Ascending aorta (tissue), 2 donors: ENCODE results near the gene LCLAT1. TPM values are rescaled to one million over a fixed set of nuclear protein-coding genes. Genes with fewer than 3 reads are reported as not detected.

Experiments used
- DNase-seq, 2 donors: peaks; one replicate each; pipeline ENCODE4 v3.0.0-alpha.2; 2019; ENCODE audit warnings: low spot score in 2 of 2
- H3K27ac ChIP-seq, 2 donors: fragments of 200-600 bp; sonication (generic); one replicate each; pipeline ENCODE4 v1.5.1; 2016 to 2017; ENCODE audit warnings: mild to moderate bottlenecking in 1 of 2
- H3K27me3 ChIP-seq: fragments of 200-600 bp; sonication (generic); one replicate; pipeline ENCODE4 v1.5.1; 2017
- H3K36me3 ChIP-seq, 2 donors: fragments of 200-600 bp; sonication (generic); one replicate each; pipeline ENCODE4 v1.5.1; 2016
- H3K4me1 ChIP-seq, 2 donors: fragments of 200-600 bp; sonication (generic); one replicate each; pipeline ENCODE4 v1.5.1; 2016 to 2017; ENCODE audit warnings: mild to moderate bottlenecking in 1 of 2
- H3K4me3 ChIP-seq, 2 donors: fragments of 200-600 bp; sonication (generic); one replicate each; pipeline ENCODE4 v1.5.1; 2016 to 2017; ENCODE audit warnings: mild to moderate bottlenecking in 1 of 2
- H3K9me3 ChIP-seq, 2 donors: fragments of 200-600 bp; sonication (generic); one replicate each; pipeline ENCODE4 v1.5.1; 2016
- intact Hi-C: fragments of 100-400 bp; cut with DNase I; formaldehyde crosslinking; loops from one replicate; pipeline ENCODE4 v1.15.1; 2023
- total RNA-seq: library from RNA; depleted of rRNA; stranded (reverse); fragments of >200 nt; gene quantifications from one replicate; pipeline ENCODE4 v1.1.0, GENCODE V29; 2016
- TF ChIP-seq, protein P1 (sequence below), 3 experiments: fragments of 200-600 bp in 2 of 3; fragments of 450-650 bp in 1 of 3; sonication (generic) in 2 of 3; IDR thresholded peaks; one replicate each; pipeline ENCODE4 v1.5.1; 2016 to 2019; ENCODE audit warnings: antibody characterized with exemption in 3 of 3, mild to moderate bottlenecking in 1 of 3, moderate library complexity in 1 of 3

LCLAT1 gene
- total RNA-seq, 1 donor from 2014 or later, result 9.8 TPM

DNA sequence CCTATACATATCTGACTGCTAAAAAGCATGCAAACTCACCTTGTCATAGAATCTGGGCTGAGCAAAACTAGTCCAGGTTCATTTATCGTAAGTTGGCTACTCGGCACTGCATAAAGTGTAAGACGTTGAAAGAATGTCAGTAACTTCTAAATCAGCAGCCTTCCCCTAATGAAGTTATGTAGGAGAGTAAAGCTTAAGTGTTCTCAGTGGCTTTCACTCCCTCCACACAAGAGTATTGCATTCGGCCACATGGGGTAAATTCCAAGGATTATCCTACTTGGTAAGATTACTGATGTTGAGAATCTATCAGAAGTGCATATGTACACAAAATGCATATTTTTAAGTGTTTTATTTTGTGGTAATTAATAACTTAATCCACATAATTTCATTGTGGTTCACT is 130.1 kb downstream of the LCLAT1 start:
- Histone ChIP-seq H3K4me1 (no peaks in the 10 kb centered on the region), H3K4me3 (no peak overlapping the region), H3K27ac (no peak overlapping the region), H3K36me3 (no peaks in the 10 kb centered on the region), H3K27me3 (peaks cover 2% of the 10 kb centered on the region), H3K9me3 (no peaks in the 10 kb centered on the region)
- no peak for DNase-seq
- TF ChIP-seq, protein P1, sequence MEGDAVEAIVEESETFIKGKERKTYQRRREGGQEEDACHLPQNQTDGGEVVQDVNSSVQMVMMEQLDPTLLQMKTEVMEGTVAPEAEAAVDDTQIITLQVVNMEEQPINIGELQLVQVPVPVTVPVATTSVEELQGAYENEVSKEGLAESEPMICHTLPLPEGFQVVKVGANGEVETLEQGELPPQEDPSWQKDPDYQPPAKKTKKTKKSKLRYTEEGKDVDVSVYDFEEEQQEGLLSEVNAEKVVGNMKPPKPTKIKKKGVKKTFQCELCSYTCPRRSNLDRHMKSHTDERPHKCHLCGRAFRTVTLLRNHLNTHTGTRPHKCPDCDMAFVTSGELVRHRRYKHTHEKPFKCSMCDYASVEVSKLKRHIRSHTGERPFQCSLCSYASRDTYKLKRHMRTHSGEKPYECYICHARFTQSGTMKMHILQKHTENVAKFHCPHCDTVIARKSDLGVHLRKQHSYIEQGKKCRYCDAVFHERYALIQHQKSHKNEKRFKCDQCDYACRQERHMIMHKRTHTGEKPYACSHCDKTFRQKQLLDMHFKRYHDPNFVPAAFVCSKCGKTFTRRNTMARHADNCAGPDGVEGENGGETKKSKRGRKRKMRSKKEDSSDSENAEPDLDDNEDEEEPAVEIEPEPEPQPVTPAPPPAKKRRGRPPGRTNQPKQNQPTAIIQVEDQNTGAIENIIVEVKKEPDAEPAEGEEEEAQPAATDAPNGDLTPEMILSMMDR (IDR thresholded peaks at IDR 0.05), result no peak
- intact Hi-C loops, result no loop called here

DNA sequence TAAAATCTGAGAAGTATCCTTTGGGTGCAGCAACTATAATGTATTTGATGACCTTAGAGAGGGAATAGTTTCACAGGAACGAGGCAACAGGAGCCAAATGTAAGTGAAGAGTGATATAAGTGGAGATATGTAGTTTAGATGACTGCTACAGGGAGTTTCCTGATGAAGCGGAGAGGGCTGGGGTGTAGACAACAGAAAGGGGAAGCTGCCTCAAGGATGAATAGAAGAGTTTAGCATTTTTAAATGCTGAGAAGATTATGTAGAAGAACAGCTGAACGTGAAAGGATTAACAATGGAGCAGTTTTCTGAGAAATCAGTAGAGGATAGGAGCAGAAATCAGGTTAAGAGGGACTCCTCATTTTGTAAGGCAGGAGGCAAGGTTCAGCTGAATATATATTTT is 133.3 kb downstream of the LCLAT1 start:
- Histone ChIP-seq H3K27me3 (peaks cover 2% of the 10 kb centered on the region), H3K4me1 (peaks cover 0 to 12% of the 10 kb centered on the region in 2 donors), H3K27ac (no peak overlapping the region), H3K9me3 (no peaks in the 10 kb centered on the region), H3K36me3 (no peaks in the 10 kb centered on the region), H3K4me3 (no peak overlapping the region)
- TF ChIP-seq, protein P1 (IDR thresholded peaks at IDR 0.05), result no peak
- no peak for DNase-seq
- intact Hi-C loops, result loop anchor here (5.0 kb wide), 1 partner anchor 112 kb away; no protein-coding TSS in a partner anchor

DNA sequence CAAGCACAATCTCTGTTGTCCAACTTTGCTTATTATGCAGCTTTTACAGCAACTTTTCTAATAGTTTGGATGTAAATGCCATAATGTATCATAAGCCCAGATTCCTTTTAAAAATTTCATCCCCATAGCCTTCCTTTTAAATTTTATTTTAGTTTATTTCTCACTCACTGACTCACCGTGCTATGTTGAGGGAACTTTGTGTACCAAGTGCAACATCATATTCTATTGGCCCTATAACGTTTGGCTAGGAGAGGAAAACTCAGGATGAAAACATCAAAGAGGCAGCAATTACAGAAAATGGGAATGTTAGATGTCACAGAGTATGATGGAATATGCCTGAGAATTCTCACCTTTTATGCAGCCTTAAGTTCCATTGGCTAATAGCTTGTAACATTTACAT is 135.5 kb downstream of the LCLAT1 start:
- TF ChIP-seq, protein P1 (IDR thresholded peaks at IDR 0.05), result no peak
- Histone ChIP-seq H3K9me3 (no peaks in the 10 kb centered on the region), H3K27ac (peak overlapping the region; percentile 28 to 37), H3K4me3 (no peak overlapping the region), H3K36me3 (no peaks in the 10 kb centered on the region), H3K27me3 (no peaks in the 10 kb centered on the region), H3K4me1 (peaks cover 0 to 12% of the 10 kb centered on the region in 2 donors)
- intact Hi-C loops, result loop anchor here (5.0 kb wide), 1 partner anchor 110 kb away; no protein-coding TSS in a partner anchor
- no peak for DNase-seq

DNA sequence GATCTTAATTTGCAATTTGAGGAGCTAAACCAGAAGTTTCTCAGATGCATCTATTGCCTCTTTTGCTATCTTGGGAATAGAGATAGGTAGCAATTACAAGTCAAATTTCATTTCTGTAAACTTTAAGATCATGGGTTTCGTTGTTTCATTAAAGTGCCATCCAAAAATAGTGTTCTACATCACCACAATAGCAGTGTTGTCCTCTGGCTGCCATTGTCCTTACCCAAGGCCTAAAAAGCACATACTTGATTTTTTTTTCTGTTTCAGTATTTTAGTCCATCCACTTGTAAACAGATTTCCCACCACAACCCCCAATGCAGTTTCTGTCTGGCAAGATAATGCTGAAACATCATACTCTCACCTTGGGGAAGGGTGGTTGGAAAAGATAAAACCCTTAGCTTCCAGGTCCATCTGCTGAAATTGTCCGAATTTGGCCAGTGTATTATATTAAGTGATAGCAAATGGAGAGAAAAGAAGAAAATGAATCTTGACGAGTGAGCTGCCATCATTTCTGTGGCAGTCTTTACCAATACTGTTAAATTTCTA is 136.2 kb downstream of the LCLAT1 start:
- Histone ChIP-seq H3K4me3 (no peak overlapping the region), H3K4me1 (peaks cover 0 to 14% of the 10 kb centered on the region in 2 donors), H3K9me3 (no peaks in the 10 kb centered on the region), H3K27me3 (no peaks in the 10 kb centered on the region), H3K27ac (peak overlapping the region in 1 of 2 donors; percentile 37), H3K36me3 (no peaks in the 10 kb centered on the region)
- no peak for DNase-seq
- TF ChIP-seq, protein P1 (IDR thresholded peaks at IDR 0.05), result no peak
- intact Hi-C loops, result loop anchor here (5.0 kb wide), 1 partner anchor 109 kb away; no protein-coding TSS in a partner anchor

- Histone ChIP-seq H3K9me3 (no peaks in the 10 kb centered on the region), H3K27ac (peak overlapping the region in 1 of 2 donors; percentile 13), H3K36me3 (no peaks in the 10 kb centered on the region), H3K4me1 (peaks cover 2 to 19% of the 10 kb centered on the region in 2 donors), H3K27me3 (no peaks in the 10 kb centered on the region), H3K4me3 (no peak overlapping the region)
- no peak for DNase-seq
- TF ChIP-seq, protein P1 (IDR thresholded peaks at IDR 0.05), result no peak
- intact Hi-C loops, result loop anchor here (5.0 kb wide), 1 partner anchor 108 kb away; no protein-coding TSS in a partner anchor
These were observed 137.1 kb downstream of the LCLAT1 start for GRCh38 chr2:30584116-30584515.
